NCI-H146 treated with DMSO at 0.1 percent for 48 hours (cell line): ENCODE data around the gene DHRSX.
"Not testable (repeated sequence)": the region's sequence is repeated elsewhere in the genome, so short reads cannot be mapped to it uniquely, and the experiment has no call there.

Experiments used
- DNase-seq: peaks from one replicate; lab custom pipeline; 2025; ENCODE audit not compliant: unreplicated experiment; lab: John Stamatoyannopoulos, UW

Gene DHRSX

GRCh38 chrX:2226182-2226581, 274.6 kb downstream of the DHRSX start:
- DNase-seq = no peak

- DNase-seq = no peak
These were observed 276.1 kb downstream of the DHRSX start for GRCh38 chrX:2224597-2225235.

- no peak for DNase-seq
These were observed 276.6 kb downstream of the DHRSX start for GRCh38 chrX:2224161-2224560.

GRCh38 chrX:2220829-2221567, 279.8 kb downstream of the DHRSX start:
- DNase-seq = no peak

- no peak for DNase-seq
These were observed 280.5 kb downstream of the DHRSX start for GRCh38 chrX:2220296-2220695.

GRCh38 chrX:2214138-2214823, 286.5 kb downstream of the DHRSX start:
- not testable (repeated sequence) for DNase-seq

GRCh38 chrX:2211667-2212066, 289.1 kb downstream of the DHRSX start:
- DNase-seq = not testable (repeated sequence)

- DNase-seq = no peak
These were observed 307.5 kb downstream of the DHRSX start for GRCh38 chrX:2193273-2193592.

- no peak for DNase-seq
These were observed 308.0 kb downstream of the DHRSX start for GRCh38 chrX:2192584-2193272.

- no peak for DNase-seq
These were observed 311.9 kb downstream of the DHRSX start for GRCh38 chrX:2188840-2189239.

GRCh38 chrX:2188330-2188792, 312.4 kb downstream of the DHRSX start:
- no peak for DNase-seq

GRCh38 chrX:2187352-2188115, 313.2 kb downstream of the DHRSX start:
- no peak for DNase-seq

GRCh38 chrX:2185341-2186082, 315.3 kb downstream of the DHRSX start:
- no peak for DNase-seq

- no peak for DNase-seq
These were observed 316.7 kb downstream of the DHRSX start for GRCh38 chrX:2184089-2184488.

GRCh38 chrX:2183193-2183725, 317.5 kb downstream of the DHRSX start:
- DNase-seq = no peak

- no peak for DNase-seq
These were observed 323.2 kb downstream of the DHRSX start for GRCh38 chrX:2177541-2177940.

GRCh38 chrX:2176733-2177132, 324.0 kb downstream of the DHRSX start:
- DNase-seq = no peak

GRCh38 chrX:2176274-2176673, 324.5 kb downstream of the DHRSX start:
- DNase-seq = no peak

GRCh38 chrX:2172359-2172758, 328.4 kb downstream of the DHRSX start:
- DNase-seq = no peak
